Cardiac fibroblast (primary cell): Measurements from ENCODE around the gene CYFIP1.

Experiments
- DNase-seq, 2 donors: peaks; one replicate each; pipeline versions ENCODE4 v3.0.0 to v3.0.0-alpha.2; 2010; ENCODE audit warnings: low read depth in 2 of 2
- H3K4me3 ChIP-seq, 2 donors: replicated peaks in 1 of 2; 1 replicate in 1 of 2; 2 replicates in 1 of 2; pipeline ENCODE4 v1.5.1; 2011; ENCODE audit warnings: low read depth in 2 of 2, low read length in 2 of 2, mild to moderate bottlenecking in 2 of 2, moderate library complexity in 1 of 2
- CTCF ChIP-seq: IDR thresholded peaks from one replicate; pipeline ENCODE4 v1.5.1; 2011; ENCODE audit warnings: low read depth, mild to moderate bottlenecking, low read length, inconsistent platforms

Gene CYFIP1

GRCh38 chr15:22888120-22888859, 91.9 kb downstream of the CYFIP1 start:
- no peak for TF ChIP-seq CTCF
- DNase-seq, result peak; percentile 93 to 97
- H3K4me3 ChIP-seq, result no peak overlapping the region

- H3K4me3 ChIP-seq, result no peak overlapping the region
- TF ChIP-seq CTCF, result no peak
- peak; percentile 51 to 85 for DNase-seq
Measured at GRCh38 chr15:22887157-22887951, 92.8 kb downstream of the CYFIP1 start.

- no peak overlapping the region for H3K4me3 ChIP-seq
- no peak for TF ChIP-seq CTCF
- no peak for DNase-seq
Measured at GRCh38 chr15:22885120-22885519, 95.0 kb downstream of the CYFIP1 start.

- H3K4me3 ChIP-seq, result no peak overlapping the region
- no peak for TF ChIP-seq CTCF
- no peak for DNase-seq
Measured at GRCh38 chr15:22884344-22884743, 95.8 kb downstream of the CYFIP1 start.

- no peak for DNase-seq
- no peak for TF ChIP-seq CTCF
Measured at GRCh38 chr15:22883196-22883595, 97.0 kb downstream of the CYFIP1 start.

GRCh38 chr15:22881739-22882440, 98.3 kb downstream of the CYFIP1 start:
- TF ChIP-seq CTCF, result no peak
- no peak for DNase-seq
- H3K4me3 ChIP-seq, result no peak overlapping the region

More at GRCh38 chr15:22883196-22883595, 97.0 kb downstream of the CYFIP1 start:
- no peak overlapping the region for H3K4me3 ChIP-seq
